Stomach (tissue), 9 donors: ENCODE data around the gene CRIP2. TPM values are rescaled to one million over a fixed set of nuclear protein-coding genes. Genes with fewer than 3 reads are reported as not detected.

ENCODE experiments used
- DNase-seq, 2 donors: peaks; one replicate each; pipeline versions ENCODE4 v3.0.0 to v3.0.0-alpha.2; 2013 to 2019
- H3K27ac ChIP-seq, 5 donors: fragments of 200-600 bp in 4 of 5; sonication (generic) in 4 of 5; one replicate each; pipeline ENCODE4 v1.5.1; 2013 to 2019; ENCODE audit warnings: mild to moderate bottlenecking in 1 of 5, moderate library complexity in 1 of 5
- H3K27me3 ChIP-seq, 3 donors: fragments of 200-600 bp; sonication (generic); one replicate each; pipeline ENCODE4 v1.5.1; 2017 to 2019; ENCODE audit warnings: mixed run types in 1 of 3
- H3K36me3 ChIP-seq, 4 donors: fragments of 200-600 bp; sonication (generic); 1 replicate in 3 of 4; 2 replicates in 1 of 4; pipeline ENCODE4 v1.5.1; 2016 to 2019
- H3K4me1 ChIP-seq, 4 donors: fragments of 200-600 bp; sonication (generic); one replicate each; pipeline ENCODE4 v1.5.1; 2016 to 2019
- H3K4me3 ChIP-seq, 4 donors: fragments of 200-600 bp; sonication (generic) in 3 of 4; one replicate each; pipeline ENCODE4 v1.5.1; 2016 to 2019; ENCODE audit warnings: mild to moderate bottlenecking in 1 of 4
- H3K9me3 ChIP-seq, 4 donors: fragments of 200-600 bp; sonication (generic); one replicate each; pipeline ENCODE4 v1.5.1; 2016 to 2019
- EP300 ChIP-seq: sonication (generic); formaldehyde crosslinking; IDR thresholded peaks from one replicate; pipeline ENCODE4 v1.6.1; 2017; ENCODE audit warnings: antibody characterized with exemption
- POLR2A ChIP-seq, 4 donors: fragments of 450-650 bp; IDR thresholded peaks; one replicate each; pipeline ENCODE4 v1.6.1; 2016; ENCODE audit warnings: antibody characterized with exemption in 4 of 4, control low read depth in 2 of 4, mild to moderate bottlenecking in 1 of 4, moderate library complexity in 1 of 4
- POLR2AphosphoS5 ChIP-seq, 3 donors: sonication (generic); formaldehyde crosslinking; IDR thresholded peaks; one replicate each; pipeline ENCODE4 v1.6.1; 2016; ENCODE audit warnings: antibody characterized with exemption in 3 of 3
- WGBS, 5 donors: extraction: QIAGEN DNeasy Blood & Tissue Kit in 3 of 5; methylation state at CpG; one replicate each; pipeline versions ENCODE4 v1.1.5 to v1.1.7; 2013 to 2018; 5-methylcytosine and 5-hydroxymethylcytosine counted together
- intact Hi-C: fragments of 100-400 bp; cut with DNase I; formaldehyde crosslinking; loops from one replicate; pipeline ENCODE4 v1.15.1; 2023; ENCODE audit warnings: low total_unique reads
- polyA plus RNA-seq, 3 donors: library from polyadenylated mRNA; stranded (reverse); fragments of 200-250 nt; gene quantifications; one replicate each; pipeline ENCODE4 v1.2.3, GENCODE V29; 2013
- total RNA-seq, 5 donors: library from RNA; depleted of rRNA; stranded (reverse); fragments of >200 nt; gene quantifications; one replicate each; pipeline versions ENCODE4 v1.1.0 to v1.2.3, GENCODE V29; 2014 to 2016
- TF ChIP-seq, protein P1 (sequence below), 7 experiments: fragments of 450-650 bp in 4 of 7; fragments of 200-600 bp in 3 of 7; sonication (generic) in 3 of 7; IDR thresholded peaks; one replicate each; pipeline ENCODE4 v1.5.1; 2016 to 2019; ENCODE audit warnings: antibody characterized with exemption in 7 of 7, control low read depth in 2 of 7, mild to moderate bottlenecking in 1 of 7
- donor health status: healthy with polysubstance abuse.
- donor health status: Bipolar disorder and iron deficiency.
- donor health status: healthy.

Gene CRIP2
- total and polyA plus RNA-seq, 8 donors: 36.0 to 135 (median 74.5) TPM

DNA sequence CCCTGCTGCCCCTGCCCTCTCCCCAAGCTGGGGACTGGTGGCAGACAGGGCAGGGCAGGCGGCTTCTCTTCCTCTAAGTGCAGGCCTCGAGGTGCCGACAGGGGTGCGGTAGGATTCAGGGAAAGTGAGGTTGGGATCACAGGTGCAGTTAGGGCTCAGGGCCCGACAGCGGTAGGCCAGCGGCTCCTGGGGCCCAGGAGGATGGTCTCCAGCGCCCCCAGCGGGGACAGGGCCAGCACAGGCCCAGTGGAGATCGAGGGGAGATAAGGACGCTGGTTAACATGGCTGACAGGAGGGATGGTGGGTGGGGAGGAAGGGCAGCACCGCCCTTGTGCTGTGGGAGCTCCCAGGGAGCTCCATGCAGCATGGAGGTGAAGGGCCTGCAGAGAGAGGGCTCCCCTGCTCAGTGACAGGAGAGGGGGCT, 11.1 kb downstream of the CRIP2 start:
- Histone ChIP-seq H3K27ac (peak overlapping the region; percentile 13 to 97 (median 82)), H3K4me1 (peaks cover 82 to 96% (median 91%) of the 10 kb centered on the region in 4 donors), H3K36me3 (no peaks in the 10 kb centered on the region), H3K9me3 (no peaks in the 10 kb centered on the region), H3K27me3 (peaks cover 0 to 49% (median 10%) of the 10 kb centered on the region in 3 donors), H3K4me3 (peak overlapping the region in 3 of 4 donors; percentile 46 to 91 (median 84))
- WGBS, 5 donors: 27 to 46% (median 35%) methylated on average over 11 to 12 of the region's 12 CpGs
- TF ChIP-seq POLR2AphosphoS5 (IDR thresholded peaks at IDR 0.05) (no peak), EP300 (no peak), POLR2A (IDR thresholded peaks at IDR 0.05) (no peak)
- TF ChIP-seq, protein P1, sequence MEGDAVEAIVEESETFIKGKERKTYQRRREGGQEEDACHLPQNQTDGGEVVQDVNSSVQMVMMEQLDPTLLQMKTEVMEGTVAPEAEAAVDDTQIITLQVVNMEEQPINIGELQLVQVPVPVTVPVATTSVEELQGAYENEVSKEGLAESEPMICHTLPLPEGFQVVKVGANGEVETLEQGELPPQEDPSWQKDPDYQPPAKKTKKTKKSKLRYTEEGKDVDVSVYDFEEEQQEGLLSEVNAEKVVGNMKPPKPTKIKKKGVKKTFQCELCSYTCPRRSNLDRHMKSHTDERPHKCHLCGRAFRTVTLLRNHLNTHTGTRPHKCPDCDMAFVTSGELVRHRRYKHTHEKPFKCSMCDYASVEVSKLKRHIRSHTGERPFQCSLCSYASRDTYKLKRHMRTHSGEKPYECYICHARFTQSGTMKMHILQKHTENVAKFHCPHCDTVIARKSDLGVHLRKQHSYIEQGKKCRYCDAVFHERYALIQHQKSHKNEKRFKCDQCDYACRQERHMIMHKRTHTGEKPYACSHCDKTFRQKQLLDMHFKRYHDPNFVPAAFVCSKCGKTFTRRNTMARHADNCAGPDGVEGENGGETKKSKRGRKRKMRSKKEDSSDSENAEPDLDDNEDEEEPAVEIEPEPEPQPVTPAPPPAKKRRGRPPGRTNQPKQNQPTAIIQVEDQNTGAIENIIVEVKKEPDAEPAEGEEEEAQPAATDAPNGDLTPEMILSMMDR (IDR thresholded peaks at IDR 0.05): no peak
- intact Hi-C loops: no loop called here
- peak in 1 of 2 donors; percentile 84 for DNase-seq

- peak within 1 kb of the TSS; percentile 42 to 91 (median 65) for H3K4me3 ChIP-seq
- no peaks in the 10 kb centered on the region for H3K9me3 ChIP-seq
- H3K27ac ChIP-seq: peak within 1 kb of the TSS; percentile 40 to 97 (median 82)
- intact Hi-C loops: no loop called here
- no peaks in the 10 kb centered on the region for H3K36me3 ChIP-seq
- H3K27me3 ChIP-seq: peaks cover 0 to 49% (median 10%) of the 10 kb centered on the region in 3 donors
- 0 to 8% (median 7%) methylated on average over 6 to 56 of the region's 56 CpGs for WGBS, 5 donors
- H3K4me1 ChIP-seq: peaks cover 76 to 92% (median 86%) of the 10 kb centered on the region in 4 donors
- no peak for TF ChIP-seq EP300
- peak in 1 of 2 donors; percentile 53 for DNase-seq
Observed at GRCh38 chr14:105486163-105486973, 11.7 kb downstream of the CRIP2 start, which contains the start of gene CRIP1. Gene CRIP1 (plus strand): TSS chr14:105486886. CDS start chr14:105487260, 374 bp downstream.

- peak in 1 of 2 donors; percentile 80 for DNase-seq
- Histone ChIP-seq H3K4me3 (peak overlapping the region; percentile 42 to 91 (median 65)), H3K9me3 (no peaks in the 10 kb centered on the region), H3K4me1 (peaks cover 69 to 92% (median 86%) of the 10 kb centered on the region in 4 donors), H3K27ac (peak overlapping the region; percentile 40 to 97 (median 82)), H3K36me3 (no peaks in the 10 kb centered on the region), H3K27me3 (peaks cover 0 to 49% (median 10%) of the 10 kb centered on the region in 3 donors)
- TF ChIP-seq POLR2AphosphoS5 (IDR thresholded peaks at IDR 0.05): no peak
- no peak for TF ChIP-seq EP300
- no peak for TF ChIP-seq POLR2A (IDR thresholded peaks at IDR 0.05)
- TF ChIP-seq, protein P1 (IDR thresholded peaks at IDR 0.05): no peak
- intact Hi-C loops: no loop called here
- WGBS, 5 donors: 0 to 4% (median 1%) methylated on average over 13 to 45 of the region's 45 CpGs; no CpG with 5 or more reads in 1 of the 5 donors
Observed at GRCh38 chr14:105486974-105487448, 12.4 kb downstream of the CRIP2 start.

DNA sequence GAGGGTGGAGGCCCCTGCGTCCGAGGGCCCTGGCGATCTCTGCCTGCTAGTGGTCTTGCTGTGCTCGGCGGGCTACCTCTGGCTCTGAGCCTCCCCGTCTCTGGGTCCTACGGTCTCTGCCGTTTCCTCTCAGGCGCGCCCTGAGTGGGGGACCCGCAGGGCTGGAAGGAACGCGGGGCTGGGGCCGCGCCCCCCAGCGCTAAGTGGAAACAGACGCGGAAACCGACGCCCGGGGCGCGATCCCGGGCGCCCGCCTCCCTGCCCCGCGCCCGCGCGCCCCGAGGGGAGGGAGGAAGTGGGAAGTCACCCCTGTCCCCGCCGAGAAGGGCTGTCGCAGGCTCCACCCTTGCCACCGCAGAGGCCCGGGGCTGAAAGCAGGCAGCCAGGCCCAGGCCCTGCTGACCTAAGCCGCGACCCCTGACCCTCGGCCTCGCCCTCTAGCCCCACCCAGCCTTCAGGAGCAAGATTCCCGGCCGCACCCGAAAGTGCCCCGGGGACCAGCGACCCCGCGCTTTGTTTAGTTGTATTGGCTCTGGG, 12.9 kb downstream of the CRIP2 start:
- Histone ChIP-seq H3K9me3 (no peaks in the 10 kb centered on the region), H3K36me3 (no peaks in the 10 kb centered on the region), H3K4me3 (peak overlapping the region; percentile 42 to 91 (median 65)), H3K27me3 (peaks cover 0 to 49% (median 10%) of the 10 kb centered on the region in 3 donors), H3K27ac (peak overlapping the region; percentile 40 to 97 (median 82)), H3K4me1 (peaks cover 64 to 92% (median 84%) of the 10 kb centered on the region in 4 donors)
- intact Hi-C loops: no loop called here
- WGBS, 5 donors: 0 to 3% (median 2%) methylated on average over 2 to 48 of the region's 48 CpGs
- TF ChIP-seq, protein P1 (IDR thresholded peaks at IDR 0.05): no peak
- no peak for TF ChIP-seq POLR2AphosphoS5 (IDR thresholded peaks at IDR 0.05)
- no peak for TF ChIP-seq EP300
- no peak for TF ChIP-seq POLR2A (IDR thresholded peaks at IDR 0.05)
- peak; percentile 62 to 79 for DNase-seq
